GM19438 (cell line): Measurements from ENCODE around the gene MAB21L3.

Experiments used
- ATAC-seq: cut with Tn5 transposase; IDR thresholded peaks from one replicate; pipeline ENCODE4 v1.9.1; 2021; ENCODE audit warnings: low read depth; ENCODE audit not compliant: unreplicated experiment

The MAB21L3 gene

DNA sequence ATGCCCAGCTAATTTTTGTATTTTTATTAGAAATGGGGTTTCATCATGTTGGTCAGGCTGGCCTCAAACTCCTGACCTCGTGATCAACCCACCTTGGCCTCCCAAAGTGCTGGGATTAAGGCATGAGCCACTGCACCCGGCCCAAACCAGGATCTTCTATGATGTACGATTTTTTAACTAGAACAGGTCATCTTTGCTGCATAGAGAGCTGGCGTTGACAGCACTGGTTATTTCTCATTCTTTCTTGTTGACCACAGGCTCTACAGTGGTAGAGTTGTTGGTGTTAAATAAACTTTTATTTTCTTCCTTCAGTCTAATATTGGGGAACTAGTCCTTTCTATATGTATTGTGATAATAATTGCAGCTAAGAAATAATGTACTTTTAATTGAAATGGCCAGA, 3.8 kb upstream of the MAB21L3 start:
- no peak for ATAC-seq

GRCh38 chr1:116111524-116112021, 374 bp downstream of the MAB21L3 start:
- no peak for ATAC-seq

GRCh38 chr1:116112388-116113140, 1.4 kb downstream of the MAB21L3 start:
- ATAC-seq = no peak

DNA sequence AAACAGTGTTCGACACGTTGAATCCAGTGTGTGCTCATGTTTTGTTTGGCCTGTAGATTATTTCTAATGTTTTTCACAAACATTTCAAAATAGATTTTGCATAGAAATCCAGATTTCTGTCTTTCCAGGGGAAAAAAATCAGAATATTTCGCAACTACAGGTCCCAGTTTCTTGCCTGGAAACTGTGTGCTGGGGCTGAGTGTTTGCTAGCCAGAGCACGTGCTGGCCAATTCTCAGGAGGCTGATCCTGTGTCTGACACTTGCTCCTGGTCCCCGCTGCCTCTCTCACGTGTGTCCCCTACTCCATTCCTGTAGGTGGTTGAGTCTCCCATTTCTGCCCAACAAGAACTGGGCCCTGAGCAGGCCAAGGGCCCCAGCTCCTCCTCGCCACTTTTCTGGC, 2.4 kb downstream of the MAB21L3 start:
- no peak for ATAC-seq

GRCh38 chr1:116115476-116116439, 4.6 kb downstream of the MAB21L3 start:
- ATAC-seq = no peak

- no peak for ATAC-seq
Measured at GRCh38 chr1:116118471-116118870, 7.3 kb downstream of the MAB21L3 start.

DNA sequence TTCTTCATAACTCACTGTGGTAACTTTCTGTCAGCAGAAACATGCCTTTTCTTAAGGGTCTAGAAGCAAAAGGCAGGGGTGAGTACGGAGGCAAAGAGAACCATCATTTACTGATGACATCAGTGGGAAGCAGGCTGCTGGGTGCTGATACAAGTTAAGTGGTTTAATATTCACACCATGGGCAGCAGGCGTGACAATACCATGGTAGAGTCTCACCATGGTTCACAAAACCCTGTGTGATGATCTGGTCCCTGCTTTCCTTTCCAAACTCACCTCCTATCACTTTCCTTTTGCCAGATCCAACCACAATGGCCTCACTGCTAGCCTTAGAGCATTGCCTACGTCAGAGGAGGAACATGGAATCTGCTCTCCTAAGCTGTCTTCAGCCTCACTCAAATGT, 8.7 kb downstream of the MAB21L3 start:
- no peak for ATAC-seq

GRCh38 chr1:116122955-116123757, 12.0 kb downstream of the MAB21L3 start:
- ATAC-seq = no peak

- no peak for ATAC-seq
Measured at GRCh38 chr1:116123837-116124533, 12.8 kb downstream of the MAB21L3 start.

DNA sequence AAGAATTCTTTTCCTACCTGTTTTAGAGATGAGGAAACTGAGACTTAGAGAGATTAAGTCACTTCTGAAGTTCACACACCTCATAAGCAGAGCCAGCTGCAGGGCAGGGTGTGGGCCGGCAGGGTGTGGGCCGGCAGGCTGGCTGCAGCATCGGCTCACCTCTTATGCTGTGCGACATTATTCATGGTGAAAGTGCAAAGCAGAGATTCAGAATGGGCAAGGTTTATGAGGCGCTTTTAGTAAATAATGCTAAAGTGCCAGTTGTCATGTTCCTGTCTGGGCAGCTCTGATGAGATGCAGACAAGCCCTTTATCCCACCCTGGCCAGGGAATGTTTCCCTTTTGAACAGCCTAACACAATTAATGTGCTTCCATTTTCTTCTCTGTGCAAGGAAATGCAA, 14.6 kb downstream of the MAB21L3 start:
- ATAC-seq = no peak

DNA sequence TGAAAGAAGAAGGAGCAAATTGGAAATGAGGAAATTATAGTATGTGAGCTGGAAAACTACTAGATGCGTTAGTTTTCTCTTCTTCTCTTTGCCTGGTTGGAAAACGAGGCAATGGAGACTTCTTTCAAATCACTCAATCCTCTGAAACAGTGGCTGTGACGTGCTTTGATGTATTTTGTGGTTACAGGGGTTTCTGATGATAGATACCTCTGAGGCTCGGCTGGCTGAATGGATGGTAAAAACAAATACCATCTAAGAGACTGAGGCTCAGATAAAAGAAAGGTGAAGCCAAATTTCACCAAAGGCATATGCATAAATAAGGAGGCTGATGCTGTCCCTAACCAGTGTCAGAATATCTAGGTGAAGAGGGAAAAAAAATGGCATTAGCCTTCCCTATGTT, 15.1 kb downstream of the MAB21L3 start:
- ATAC-seq = no peak

GRCh38 chr1:116127123-116127847, 16.1 kb downstream of the MAB21L3 start:
- ATAC-seq = no peak

DNA sequence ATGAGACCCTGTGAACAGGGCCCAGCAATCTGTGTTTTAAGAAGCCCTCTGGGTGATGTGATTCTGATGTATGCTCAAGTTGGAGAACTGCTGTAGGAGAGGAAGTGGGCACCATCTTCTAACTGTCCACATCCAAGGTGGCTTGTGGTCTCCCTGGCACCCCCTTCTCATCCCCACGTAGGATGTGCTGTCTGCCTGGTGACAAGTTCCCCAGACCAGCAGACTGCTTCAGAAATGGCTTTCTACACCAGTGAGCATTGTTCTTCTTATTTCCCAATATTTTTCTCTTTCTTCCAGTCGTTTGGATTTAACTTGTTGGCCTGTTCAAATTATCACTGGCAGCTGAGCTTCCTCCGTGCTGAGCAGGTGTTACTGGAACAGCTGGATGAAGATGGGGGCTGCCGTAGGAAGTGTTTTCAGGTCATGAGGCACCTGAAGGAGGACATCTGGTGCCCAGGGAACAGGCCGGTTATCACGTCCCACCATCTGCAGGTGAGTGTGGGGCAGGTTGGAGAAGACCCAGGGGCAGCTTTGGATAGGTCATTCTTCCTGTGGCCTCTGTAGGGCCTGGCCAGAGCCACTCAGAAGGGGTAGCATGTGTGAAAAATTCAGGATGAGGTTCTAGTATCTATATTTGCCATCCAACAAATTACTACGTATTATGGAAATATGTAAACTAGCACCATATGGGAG, 16.8 kb downstream of the MAB21L3 start:
- ATAC-seq = no peak

GRCh38 chr1:116128664-116129063, 17.5 kb downstream of the MAB21L3 start:
- no peak for ATAC-seq

- no peak for ATAC-seq
Measured at GRCh38 chr1:116129537-116129936, 18.3 kb downstream of the MAB21L3 start.

DNA sequence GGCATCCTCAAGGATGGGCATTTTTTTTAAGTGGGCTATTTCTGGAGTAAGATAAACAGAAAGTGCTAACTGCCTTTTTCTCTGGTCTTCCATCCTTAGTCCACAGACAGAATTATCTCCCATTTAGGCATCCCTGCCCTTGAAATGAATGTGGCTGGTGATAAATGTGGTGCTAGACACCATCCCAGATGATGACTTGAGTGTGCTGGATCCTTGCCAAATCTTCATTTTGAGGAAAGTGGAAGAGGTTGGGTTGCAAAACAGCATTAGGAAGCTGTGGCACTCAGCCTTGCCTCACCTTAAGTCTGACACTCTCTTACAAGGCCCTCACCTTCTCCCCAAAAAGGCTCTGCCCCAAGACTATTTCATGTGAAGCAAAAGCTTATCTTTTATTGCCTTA, 19.2 kb downstream of the MAB21L3 start:
- no peak for ATAC-seq

GRCh38 chr1:116131170-116131569, 20.0 kb downstream of the MAB21L3 start:
- ATAC-seq = no peak

GRCh38 chr1:116131866-116132605, 20.8 kb downstream of the MAB21L3 start:
- no peak for ATAC-seq
